Endothelial cell of umbilical vein (primary cell): Measurements from ENCODE around the gene DYNLT5. TPM values are rescaled to one million over a fixed set of nuclear protein-coding genes. Genes with fewer than 3 reads are reported as not detected.

Source experiments
- BruUV-seq: library from RNA; stranded (reverse); fragments of 400-500 nt; replicated peaks from 2 replicates; lab custom pipeline; 2021; lab: Mats Ljungman, UMichigan
- CTCF ChIA-PET: fragments of 300-600, 350-600 bp; sonication (Branson Sonifier 250); formaldehyde crosslinking; loops from one replicate; lab custom pipeline; 2021; ENCODE audit warnings: antibody characterized with exemption, inconsistent platforms; lab: Charles Lee
- POLR2A ChIA-PET: fragments of 300-600, 350-600 bp; sonication (Branson Sonifier 250); formaldehyde crosslinking; loops from one replicate; lab custom pipeline; 2021; ENCODE audit warnings: antibody characterized with exemption, inconsistent platforms; lab: Charles Lee
- DNase-seq: peaks from one replicate; pipeline ENCODE4 v3.0.0-alpha.2; 2011; ENCODE audit warnings: low read depth, low spot score
- FAIRE-seq: peaks from 2 replicates; lab custom pipeline; 2011; peaks lifted over from hg19 to GRCh38; lab: Jason Lieb, UNC
- H2AFZ ChIP-seq: 2 replicates; pipeline ENCODE4 v1.6.0; 2012; ENCODE audit warnings: low read depth, low read length, control low read depth, inconsistent platforms
- H3K27ac ChIP-seq: 2 replicates; pipeline ENCODE4 v1.5.1; 2011; ENCODE audit warnings: low read depth, mild to moderate bottlenecking, control low read depth, low read length, moderate library complexity; ENCODE audit not compliant: insufficient read depth
- H3K27me3 ChIP-seq, 2 experiments: 2 replicates each; pipeline versions ENCODE4 v1.6.0 to v1.6.1; 2011; ENCODE audit warnings: low read length in 2 of 2, mixed read lengths in 1 of 2; ENCODE audit not compliant: control insufficient read depth in 2 of 2, insufficient read depth in 2 of 2
- H3K36me3 ChIP-seq, 2 experiments: 2 replicates in 1 of 2; 3 replicates in 1 of 2; pipeline ENCODE4 v1.5.1; 2011; ENCODE audit warnings: low read length in 2 of 2, mild to moderate bottlenecking in 1 of 2, moderate library complexity in 1 of 2; ENCODE audit not compliant: control insufficient read depth in 2 of 2, insufficient read depth in 2 of 2; ENCODE audit errors: extremely low read depth in 1 of 2
- H3K4me1 ChIP-seq: 3 replicates; pipeline ENCODE4 v1.5.1; 2011; ENCODE audit warnings: mild to moderate bottlenecking, low read length; ENCODE audit not compliant: control insufficient read depth, insufficient read depth; ENCODE audit errors: extremely low read depth
- H3K4me2 ChIP-seq: 2 replicates; pipeline ENCODE4 v1.6.1; 2011; ENCODE audit warnings: low read length, control low read depth, mixed read lengths; ENCODE audit not compliant: insufficient read depth
- H3K4me3 ChIP-seq, 3 experiments: fragments of 200-600 bp in 1 of 3; sonication (generic), shearing (Covaris generic) in 1 of 3; replicated peaks in 1 of 3; 2 replicates each; pipeline ENCODE4 v1.5.1; 2011 to 2016; ENCODE audit warnings: control low read depth in 3 of 3, low read length in 3 of 3, mild to moderate bottlenecking in 2 of 3, inconsistent platforms in 1 of 3, low read depth in 1 of 3, moderate library complexity in 1 of 3; ENCODE audit not compliant: insufficient read depth in 1 of 3
- H3K79me2 ChIP-seq: 2 replicates; pipeline ENCODE4 v1.6.0; 2012; ENCODE audit warnings: low read length, inconsistent platforms; ENCODE audit not compliant: control insufficient read depth, insufficient read depth
- H3K9ac ChIP-seq: replicated peaks from 2 replicates; pipeline ENCODE3; 2011; ENCODE audit warnings: low read length, control low read depth; ENCODE audit not compliant: insufficient read depth; ENCODE audit errors: extremely low read depth
- H3K9me1 ChIP-seq: replicated peaks from 3 replicates; pipeline ENCODE4 v1.6.0; 2011; ENCODE audit warnings: mild to moderate bottlenecking, low read length; ENCODE audit not compliant: control insufficient read depth, insufficient read depth; ENCODE audit errors: extremely low read depth
- H3K9me3 ChIP-seq: replicated peaks from 2 replicates; pipeline ENCODE4 v1.5.1; 2012; ENCODE audit warnings: low read length, inconsistent platforms; ENCODE audit not compliant: control insufficient read depth, insufficient read depth
- H4K20me1 ChIP-seq: replicated peaks from 2 replicates; pipeline ENCODE3; 2011; ENCODE audit warnings: mild to moderate bottlenecking, low read length; ENCODE audit not compliant: control insufficient read depth, insufficient read depth; ENCODE audit errors: extremely low read depth
- EZH2 ChIP-seq: IDR thresholded peaks from 2 replicates; pipeline ENCODE4 v1.6.1; 2012; ENCODE audit warnings: borderline replicate concordance, low read depth, mild to moderate bottlenecking, moderate library complexity, low read length, inconsistent platforms; ENCODE audit not compliant: severe bottlenecking
- FOS ChIP-seq: IDR thresholded peaks from 2 replicates; pipeline ENCODE4 v1.6.1; 2011; ENCODE audit warnings: mild to moderate bottlenecking, low read length, moderate library complexity, borderline replicate concordance; ENCODE audit not compliant: insufficient read depth
- GATA2 ChIP-seq: IDR thresholded peaks from 2 replicates; pipeline ENCODE4 v1.7.0; 2011; ENCODE audit warnings: low read depth, mild to moderate bottlenecking, moderate library complexity, mixed read lengths, low read length; ENCODE audit not compliant: insufficient read length, insufficient read depth
- JUN ChIP-seq: IDR thresholded peaks from 2 replicates; pipeline ENCODE4 v1.6.1; 2011; ENCODE audit warnings: borderline replicate concordance, low read depth; ENCODE audit not compliant: insufficient read length, insufficient read depth
- MYC ChIP-seq: IDR thresholded peaks from one replicate; pipeline ENCODE4 v1.6.1; 2011; ENCODE audit warnings: mild to moderate bottlenecking, low read depth, low read length
- POLR2A ChIP-seq: IDR thresholded peaks from 2 replicates; pipeline ENCODE4 v1.6.1; 2012; ENCODE audit warnings: low read depth, mild to moderate bottlenecking, control low read depth, low read length
- POLR2AphosphoS5 ChIP-seq: IDR thresholded peaks from 2 replicates; pipeline ENCODE4 v1.6.1; 2012; ENCODE audit warnings: low read depth, mild to moderate bottlenecking, control low read depth, low read length, moderate library complexity; ENCODE audit not compliant: insufficient read depth
- dilution Hi-C: fragments of 300-500 bp; cut with MboI; formaldehyde crosslinking; loops from one replicate; pipeline ENCODE4 v1.15.0; 2019; ENCODE audit warnings: low sequenced_read_pairs; ENCODE audit not compliant: extremely low pct_ligation_motif_present
- intact Hi-C: fragments of 100-400 bp; cut with micrococcal nuclease; formaldehyde crosslinking; loops from one replicate; pipeline ENCODE4 v1.10.0; 2022
- polyA plus RNA-seq, 4 experiments: library from polyadenylated mRNA; depleted of rRNA in 3 of 4; stranded (reverse) in 3 of 4; unstranded in 1 of 4; fragments of >200 nt; gene quantifications; 2 replicates each; pipeline versions ENCODE4 v1.2.1 to v1.2.3, GENCODE V29; 2011 to 2012; ENCODE audit warnings: missing spikeins in 1 of 4
- total RNA-seq: library from RNA; stranded (reverse); gene quantifications from 2 replicates; pipeline ENCODE4 v1.2.3, GENCODE V29; 2021
- TF ChIP-seq, protein P1 (sequence below), 2 donors: IDR thresholded peaks; 1 replicate in 1 of 2; 2 replicates in 1 of 2; pipeline ENCODE4 v1.5.1; 2011; ENCODE audit warnings: low read length in 2 of 2, mild to moderate bottlenecking in 2 of 2, moderate library complexity in 2 of 2, control low read depth in 1 of 2, inconsistent platforms in 1 of 2, low read depth in 1 of 2; ENCODE audit not compliant: insufficient read depth in 1 of 2; ENCODE audit errors: extremely low read depth in 1 of 2
- TF ChIP-seq, protein P2 (sequence below): IDR thresholded peaks from 2 replicates; pipeline ENCODE4 v1.6.1; 2011; ENCODE audit not compliant: insufficient read depth, insufficient read length

DYNLT5 gene
- total and polyA plus RNA-seq, 2 donors (not counting 3 experiments of a cell fraction or from before 2014, with no cell fraction given) = 4.0 to 4.5 TPM

DNA sequence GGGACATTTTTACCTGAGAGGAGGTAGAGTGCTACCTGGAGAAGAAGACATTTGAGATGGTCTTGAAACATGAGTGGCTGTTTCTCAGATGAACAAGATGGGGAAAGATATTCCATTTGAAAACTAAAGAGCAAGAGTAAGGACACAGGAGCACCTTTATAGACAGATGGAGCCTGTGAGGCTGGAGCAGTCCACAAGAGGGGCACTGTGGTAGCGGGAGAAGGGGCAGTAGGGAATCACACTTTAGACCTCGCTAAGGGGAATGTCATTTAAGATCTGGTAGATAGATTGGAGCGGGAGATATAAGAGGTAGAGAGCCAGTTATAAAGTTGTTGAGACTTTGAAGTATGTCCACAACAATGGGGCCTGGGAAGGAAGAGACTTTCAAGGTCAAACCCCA lies 23.4 kb downstream of the DYNLT5 start:
- TF ChIP-seq MYC (no peak), POLR2A (no peak), FOS (no peak), GATA2 (no peak), JUN (no peak)
- TF ChIP-seq, protein P1, sequence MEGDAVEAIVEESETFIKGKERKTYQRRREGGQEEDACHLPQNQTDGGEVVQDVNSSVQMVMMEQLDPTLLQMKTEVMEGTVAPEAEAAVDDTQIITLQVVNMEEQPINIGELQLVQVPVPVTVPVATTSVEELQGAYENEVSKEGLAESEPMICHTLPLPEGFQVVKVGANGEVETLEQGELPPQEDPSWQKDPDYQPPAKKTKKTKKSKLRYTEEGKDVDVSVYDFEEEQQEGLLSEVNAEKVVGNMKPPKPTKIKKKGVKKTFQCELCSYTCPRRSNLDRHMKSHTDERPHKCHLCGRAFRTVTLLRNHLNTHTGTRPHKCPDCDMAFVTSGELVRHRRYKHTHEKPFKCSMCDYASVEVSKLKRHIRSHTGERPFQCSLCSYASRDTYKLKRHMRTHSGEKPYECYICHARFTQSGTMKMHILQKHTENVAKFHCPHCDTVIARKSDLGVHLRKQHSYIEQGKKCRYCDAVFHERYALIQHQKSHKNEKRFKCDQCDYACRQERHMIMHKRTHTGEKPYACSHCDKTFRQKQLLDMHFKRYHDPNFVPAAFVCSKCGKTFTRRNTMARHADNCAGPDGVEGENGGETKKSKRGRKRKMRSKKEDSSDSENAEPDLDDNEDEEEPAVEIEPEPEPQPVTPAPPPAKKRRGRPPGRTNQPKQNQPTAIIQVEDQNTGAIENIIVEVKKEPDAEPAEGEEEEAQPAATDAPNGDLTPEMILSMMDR (IDR thresholded peaks at IDR 0.05; ENCODE audit: extremely low read depth in 1 of 2, insufficient read depth in 1 of 2, low read depth in 1 of 2, low read length in 2 of 2) = no peak
- Histone ChIP-seq H3K79me2 (no peaks in the 10 kb centered on the region), H4K20me1 (no peaks in the 10 kb centered on the region), H2AFZ (no peak overlapping the region), H3K9me1 (no peaks in the 10 kb centered on the region), H3K4me3 (no peak overlapping the region), H3K4me1 (no peaks in the 10 kb centered on the region), H3K27ac (no peak overlapping the region), H3K9ac (no peak overlapping the region), H3K4me2 (no peak overlapping the region), H3K36me3 (no peaks in the 10 kb centered on the region), H3K27me3 (no peaks in the 10 kb centered on the region), H3K9me3 (no peaks in the 10 kb centered on the region)
- POLR2A ChIA-PET = no interaction called here
- CTCF ChIA-PET = interaction anchor here (1.5 kb wide), 1 partner anchor 13 kb away, joined by 4 read pairs; no protein-coding TSS in a partner anchor
- BruUV-seq = no TSS peak
- no peak for DNase-seq
- dilution Hi-C loops = no loop called here
- FAIRE-seq = no peak
- intact Hi-C loops = no loop called here

DNA sequence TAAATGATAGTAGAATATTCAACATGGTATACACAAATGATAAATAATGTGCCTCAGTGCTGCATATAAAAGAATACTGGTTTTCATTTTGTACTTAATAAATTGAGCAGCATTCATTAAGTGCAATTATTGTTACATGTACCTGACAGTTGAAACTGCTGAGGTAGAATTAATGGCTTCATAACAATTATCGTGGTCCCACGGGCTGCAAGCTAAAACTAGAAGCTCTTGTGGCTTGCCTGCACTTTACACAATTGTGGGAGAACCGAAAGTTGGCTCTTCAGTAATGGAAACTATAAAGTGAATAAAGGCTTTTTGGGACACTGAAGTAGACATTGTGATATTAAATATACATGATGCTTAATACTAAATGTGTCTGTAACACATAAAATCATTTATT lies 25.6 kb downstream of the DYNLT5 start:
- dilution Hi-C loops = no loop called here

More for the DNA sequence above, 25.6 kb downstream of the DYNLT5 start:
- Histone ChIP-seq H3K4me3 (no peak overlapping the region), H2AFZ (no peak overlapping the region), H3K4me2 (no peak overlapping the region), H3K9ac (no peak overlapping the region), H3K9me3 (no peaks in the 10 kb centered on the region), H3K27ac (no peak overlapping the region), H3K9me1 (no peaks in the 10 kb centered on the region), H3K27me3 (no peaks in the 10 kb centered on the region), H4K20me1 (no peaks in the 10 kb centered on the region), H3K36me3 (no peaks in the 10 kb centered on the region), H3K79me2 (no peaks in the 10 kb centered on the region), H3K4me1 (no peaks in the 10 kb centered on the region)
- CTCF ChIA-PET = interaction anchor here (1.1 to 1.3 kb wide), 2 partner anchors 13 to 372 kb away, joined by 3 to 4 read pairs; no protein-coding TSS in a partner anchor
- POLR2A ChIA-PET = no interaction called here
- intact Hi-C loops = no loop called here
- FAIRE-seq (peak; percentile 8), DNase-seq (no peak)
- BruUV-seq = no TSS peak
- TF ChIP-seq GATA2 = no peak
- no peak for TF ChIP-seq JUN
- TF ChIP-seq, protein P1 (IDR thresholded peaks at IDR 0.05; ENCODE audit: extremely low read depth in 1 of 2, insufficient read depth in 1 of 2, low read depth in 1 of 2, low read length in 2 of 2) = no peak
- TF ChIP-seq MYC = no peak
- no peak for TF ChIP-seq POLR2A
- TF ChIP-seq EZH2 = no peak
- no peak for TF ChIP-seq FOS
- no peak for TF ChIP-seq POLR2AphosphoS5
- TF ChIP-seq, protein P2, sequence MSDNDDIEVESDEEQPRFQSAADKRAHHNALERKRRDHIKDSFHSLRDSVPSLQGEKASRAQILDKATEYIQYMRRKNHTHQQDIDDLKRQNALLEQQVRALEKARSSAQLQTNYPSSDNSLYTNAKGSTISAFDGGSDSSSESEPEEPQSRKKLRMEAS = no peak
